NCI-H2227 (cell line): ENCODE results near the gene UBL7.

ENCODE experiments used
- DNase-seq: peaks from one replicate; lab custom pipeline; 2025; ENCODE audit not compliant: unreplicated experiment; lab: John Stamatoyannopoulos, UW

UBL7 gene

DNA sequence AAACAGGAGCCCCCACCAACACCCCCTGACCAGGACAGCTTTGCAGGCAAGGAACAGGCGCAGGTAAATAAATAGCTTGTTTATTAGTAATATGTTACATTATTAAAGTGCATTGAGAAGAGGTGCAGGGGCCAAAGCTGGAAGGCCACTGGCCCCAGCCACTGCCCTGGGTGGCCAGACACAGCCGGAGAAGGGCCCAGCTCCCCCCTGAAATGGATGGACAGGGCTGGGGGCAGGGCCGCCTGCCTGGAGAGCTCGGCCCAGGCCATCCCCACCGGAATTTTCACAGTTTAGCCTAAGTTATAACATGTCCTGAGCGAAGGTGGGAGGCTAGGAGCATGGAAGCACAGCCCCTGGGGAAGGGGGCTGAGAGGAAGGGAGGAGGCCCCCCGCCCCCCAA is 51.7 kb downstream of the UBL7 start:
- DNase-seq, result no peak

DNA sequence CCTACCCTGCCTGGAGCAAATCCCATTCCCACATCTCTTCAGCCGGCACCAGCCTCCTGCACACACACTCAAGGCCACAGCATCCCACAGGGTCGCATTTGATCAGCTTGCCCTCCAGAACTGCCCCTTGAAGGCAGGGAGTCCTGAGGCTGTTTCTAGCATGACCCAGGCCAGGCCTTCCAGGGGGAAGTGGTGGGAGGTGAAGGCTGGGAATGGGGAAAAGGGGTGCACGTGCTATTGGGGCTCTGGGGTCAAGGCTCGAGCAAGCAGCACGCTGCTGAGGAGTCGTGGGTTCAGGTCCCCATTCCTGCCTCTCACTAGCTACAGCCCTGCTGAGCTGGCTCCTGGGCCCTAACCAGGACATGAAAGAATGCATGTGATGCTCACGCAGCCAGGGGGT is 52.1 kb downstream of the UBL7 start:
- no peak for DNase-seq

DNA sequence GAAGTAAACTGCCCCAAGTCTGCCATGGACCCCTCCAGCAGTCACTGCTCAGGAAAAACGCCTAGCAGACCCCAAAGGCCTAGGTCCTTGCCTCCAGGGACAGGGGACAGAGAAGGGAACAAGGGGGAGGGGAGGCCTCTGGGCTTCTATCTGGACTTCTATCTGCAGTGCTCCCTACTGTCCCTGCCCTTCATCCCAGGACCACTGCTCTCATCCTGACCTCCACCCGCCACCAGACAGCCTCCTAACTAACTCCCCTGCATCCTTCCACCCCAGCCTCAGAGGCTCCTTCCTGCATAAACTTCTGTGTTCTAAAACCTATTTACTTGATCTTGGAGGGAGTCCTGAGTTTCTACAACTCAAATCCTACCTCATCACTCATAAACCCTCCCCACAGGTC is 52.6 kb downstream of the UBL7 start:
- no peak for DNase-seq

DNA sequence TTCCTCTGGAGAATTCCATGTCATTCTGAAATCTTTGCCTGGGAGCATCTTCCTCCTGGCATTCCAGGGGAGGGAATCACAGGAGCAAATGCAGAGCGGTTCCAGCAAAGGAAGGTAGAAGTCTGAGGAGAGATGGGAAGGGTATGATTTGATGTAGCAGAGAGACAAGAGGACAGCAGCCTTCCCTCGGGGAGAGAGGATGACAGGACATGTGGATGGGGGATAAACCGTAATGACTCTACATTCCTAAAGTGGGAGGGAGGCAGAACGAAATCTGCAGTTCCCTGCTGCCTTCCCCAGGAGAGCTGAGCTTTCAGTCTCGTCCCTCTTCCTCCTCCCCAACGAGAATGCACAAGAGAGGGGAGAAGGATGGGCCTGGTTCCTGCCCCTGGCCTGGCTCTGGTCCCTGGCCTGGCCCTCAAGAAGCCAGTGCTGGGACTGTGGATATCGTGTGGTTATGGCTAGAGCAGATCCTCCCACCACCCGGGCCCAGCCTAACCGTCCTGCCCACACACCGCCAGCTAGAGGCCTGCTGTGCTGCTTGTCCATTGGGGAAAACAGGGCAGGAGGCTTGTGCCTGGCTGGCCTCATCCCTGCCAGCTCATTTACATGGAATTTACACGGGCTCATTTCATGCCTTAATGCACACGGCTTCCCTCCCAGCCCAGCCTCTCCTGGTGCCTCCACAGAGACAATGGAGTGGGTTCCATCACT is 53.8 kb downstream of the UBL7 start:
- peak; percentile 8 for DNase-seq

DNA sequence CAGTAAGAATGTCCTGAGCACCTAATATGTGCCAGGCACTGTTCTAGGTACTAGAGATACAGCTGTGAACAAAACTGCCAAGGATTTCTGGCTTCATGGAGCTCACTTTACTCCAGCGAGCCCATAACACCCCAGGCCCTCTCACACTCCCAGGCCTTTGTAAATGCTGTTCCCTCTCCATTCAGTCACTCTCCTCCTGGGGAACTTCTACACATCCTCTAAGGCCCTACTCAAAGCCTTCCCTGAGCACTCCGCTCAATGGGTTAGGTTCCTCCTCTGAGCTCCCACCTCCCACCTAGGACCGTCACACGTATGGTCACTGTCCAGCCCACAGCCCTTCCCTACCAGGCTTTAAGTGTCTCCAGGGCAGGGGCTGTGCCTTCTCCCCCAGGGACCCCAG is 54.4 kb downstream of the UBL7 start:
- DNase-seq, result no peak

DNA sequence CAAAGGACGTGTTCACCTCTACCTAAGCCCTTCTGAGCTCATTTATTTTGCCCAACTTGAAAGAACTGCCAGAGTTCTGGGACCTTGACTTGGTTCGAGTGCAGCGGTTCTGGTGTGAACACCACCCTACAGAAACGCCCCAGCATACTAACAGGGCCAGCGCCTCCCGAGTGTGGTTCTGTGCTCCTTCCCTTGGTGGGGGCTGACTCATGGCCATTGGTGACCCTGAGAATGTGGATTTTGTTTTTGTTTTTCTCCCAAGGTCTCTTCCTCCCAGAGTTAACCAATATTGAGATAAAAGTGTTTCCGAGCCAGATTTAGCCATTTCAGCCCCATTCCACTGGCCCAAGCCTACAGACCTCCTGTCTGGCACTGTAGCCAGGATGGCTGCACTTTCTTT is 55.1 kb downstream of the UBL7 start:
- no peak for DNase-seq

DNA sequence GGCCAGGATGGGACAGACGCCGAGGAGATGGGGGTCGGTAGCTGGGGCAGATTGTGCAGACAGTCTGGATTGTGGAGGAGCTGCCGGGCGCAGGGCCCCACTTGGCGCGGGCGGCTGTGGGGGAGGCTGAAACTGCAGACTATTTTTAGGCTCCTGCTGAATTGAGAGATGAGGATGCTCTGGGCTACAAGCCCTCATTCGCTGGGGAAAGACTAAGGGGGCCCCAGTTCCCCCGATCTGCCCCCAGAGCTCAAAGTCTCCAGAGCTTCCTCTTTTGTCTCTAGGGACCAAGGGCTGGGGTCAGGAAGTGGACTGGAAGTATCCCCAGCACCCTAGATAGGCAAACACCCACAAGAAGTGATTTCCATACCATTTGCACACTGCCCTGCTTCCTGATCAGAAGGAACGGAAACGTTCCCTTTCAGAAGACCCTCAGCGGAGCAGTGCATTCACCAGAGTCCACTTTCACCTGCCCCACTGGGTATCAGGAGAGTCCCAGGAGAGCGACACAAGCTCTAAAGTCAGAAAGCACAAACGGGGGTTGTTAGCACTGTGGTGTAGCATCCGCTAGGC is 56.9 kb downstream of the UBL7 start:
- DNase-seq, result no peak

DNA sequence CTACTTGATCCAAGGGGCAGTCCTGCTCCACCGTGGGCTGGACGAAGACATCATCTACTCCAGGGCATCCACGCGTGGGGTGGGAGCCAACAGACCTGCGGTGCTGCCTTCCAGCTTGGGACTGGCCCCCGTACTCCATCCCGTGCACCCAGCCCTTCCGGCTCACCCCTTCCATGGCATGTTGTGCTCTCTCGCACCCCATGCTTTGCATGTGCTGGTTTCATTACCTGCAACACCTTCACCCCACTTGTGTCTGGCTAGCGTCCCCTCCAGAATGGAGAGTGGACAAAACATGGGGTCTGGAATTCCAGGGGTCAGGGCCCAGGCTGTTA is 57.4 kb downstream of the UBL7 start:
- DNase-seq, result no peak

DNA sequence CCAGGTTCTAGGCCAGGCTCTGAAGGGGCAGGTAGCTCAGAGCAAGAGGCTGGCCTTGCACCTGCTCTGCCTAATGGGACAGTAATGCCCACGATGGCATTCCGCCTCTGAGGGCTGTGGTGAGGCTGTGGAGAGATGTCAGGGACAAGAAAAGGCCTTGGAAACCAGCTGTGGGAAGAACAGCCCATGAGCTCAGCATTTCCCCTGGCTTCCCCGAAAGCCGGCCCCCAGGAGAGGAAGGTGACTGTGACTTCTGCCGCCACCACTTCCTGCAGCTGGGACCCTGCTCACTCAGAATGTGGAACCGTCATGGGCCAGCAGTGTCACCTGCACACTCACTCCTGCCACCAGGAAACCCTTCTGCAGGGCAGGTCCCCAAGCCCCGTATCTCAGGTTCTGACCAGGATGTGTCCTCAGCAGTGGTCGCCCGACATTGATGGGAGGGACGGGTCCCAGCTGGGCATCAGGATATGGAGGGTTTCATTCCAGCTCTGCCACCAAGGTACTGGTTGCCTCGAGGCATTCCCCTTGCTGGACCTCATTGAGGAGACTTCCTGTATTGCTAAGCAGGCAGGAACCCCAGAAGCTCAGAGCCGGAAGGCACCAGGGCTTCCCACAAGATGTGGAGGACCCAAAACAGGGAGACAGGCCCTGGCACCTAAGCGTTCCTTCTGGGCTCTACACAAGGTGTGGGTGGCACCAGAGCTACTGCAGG is 57.9 kb downstream of the UBL7 start:
- DNase-seq, result no peak

DNA sequence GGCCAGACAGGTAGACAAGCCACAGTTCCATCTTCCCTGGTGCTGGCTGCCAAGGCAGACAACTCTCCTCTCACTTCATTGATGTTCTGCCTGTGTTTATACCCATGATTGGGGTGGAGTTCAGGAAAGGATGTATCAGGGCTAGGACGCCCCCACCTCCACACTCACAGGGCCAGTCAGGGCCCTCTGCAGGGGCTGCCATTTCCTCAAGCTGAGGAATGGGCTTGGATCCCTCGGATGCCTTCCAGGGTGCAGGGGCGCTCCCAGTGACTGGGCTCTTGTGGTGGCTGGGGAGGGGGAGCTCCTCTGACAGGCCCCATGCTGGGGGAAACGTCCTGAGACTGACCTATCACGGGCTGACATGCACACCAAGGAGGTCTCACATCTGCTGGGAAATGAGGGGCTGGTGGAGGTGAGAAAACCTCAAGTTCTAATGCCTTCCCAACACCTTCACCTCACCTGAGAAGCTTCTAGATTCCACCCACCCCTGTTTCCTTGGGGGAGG is 58.6 kb downstream of the UBL7 start:
- DNase-seq, result no peak

DNA sequence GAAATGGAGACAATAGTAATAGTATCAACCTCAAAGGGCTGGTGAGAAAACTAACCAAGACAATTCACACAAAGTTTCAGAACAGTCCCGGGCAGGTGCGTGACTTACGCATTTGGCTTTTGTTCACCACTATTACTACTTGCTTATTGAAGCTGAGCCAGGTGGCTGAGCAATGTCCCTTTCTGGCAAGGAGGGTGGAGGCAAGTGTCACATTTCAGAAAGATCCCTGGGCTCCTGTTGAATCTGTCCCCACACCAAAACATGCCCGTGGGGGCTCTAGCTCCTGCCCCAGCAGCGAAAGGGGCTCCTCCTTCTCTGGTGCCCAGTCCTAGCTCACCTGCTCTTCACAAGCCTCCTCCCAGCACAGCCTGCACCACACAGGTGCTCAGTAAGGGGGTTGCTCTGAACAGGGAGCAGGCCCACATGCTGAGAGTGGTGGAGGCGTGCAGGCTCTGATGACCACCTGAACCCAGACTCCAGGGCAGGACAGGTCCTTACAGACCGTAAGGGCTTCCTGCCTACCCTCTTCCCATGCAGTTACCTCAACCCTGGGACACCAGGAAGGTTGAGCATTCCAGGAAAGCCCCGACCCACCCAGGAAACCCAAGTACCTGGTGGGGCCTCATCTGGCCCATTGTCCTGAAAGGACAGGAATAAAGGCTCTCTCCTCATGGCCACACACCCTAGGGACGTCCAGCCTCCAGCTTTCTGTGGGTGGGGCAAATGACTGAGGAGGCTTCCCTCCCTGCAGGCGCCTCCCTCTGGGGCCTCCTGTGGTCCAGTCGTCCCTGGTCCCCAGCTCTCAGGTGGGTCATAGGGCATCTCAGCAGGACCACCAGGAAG is 59.8 kb downstream of the UBL7 start:
- DNase-seq, result no peak

DNA sequence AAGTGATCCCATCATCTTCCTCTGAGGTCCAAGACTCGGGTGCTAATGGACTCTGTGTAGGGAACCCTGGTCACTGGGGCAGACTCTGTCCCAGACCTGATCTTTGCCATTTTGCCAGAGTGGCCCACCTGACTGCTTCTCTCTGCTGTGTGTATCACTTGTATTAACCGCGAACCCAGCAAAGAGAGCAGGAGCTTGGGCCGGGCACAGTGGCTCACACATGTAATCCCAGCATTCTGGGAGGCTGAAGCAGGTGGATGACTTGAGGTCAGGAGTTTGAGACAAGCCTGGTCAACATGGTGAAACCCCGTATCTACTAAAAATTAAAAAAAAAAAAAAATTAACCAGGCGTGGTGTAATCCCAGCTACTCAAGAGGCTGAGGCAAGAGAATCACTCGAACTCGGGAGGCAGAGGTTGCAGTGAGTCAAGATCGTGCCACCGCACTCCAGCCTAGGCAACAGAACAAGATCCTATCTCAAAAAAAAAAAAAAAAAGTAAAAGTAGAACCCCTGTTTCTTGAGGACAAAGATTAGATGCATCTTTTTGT is 60.6 kb downstream of the UBL7 start:
- no peak for DNase-seq

DNA sequence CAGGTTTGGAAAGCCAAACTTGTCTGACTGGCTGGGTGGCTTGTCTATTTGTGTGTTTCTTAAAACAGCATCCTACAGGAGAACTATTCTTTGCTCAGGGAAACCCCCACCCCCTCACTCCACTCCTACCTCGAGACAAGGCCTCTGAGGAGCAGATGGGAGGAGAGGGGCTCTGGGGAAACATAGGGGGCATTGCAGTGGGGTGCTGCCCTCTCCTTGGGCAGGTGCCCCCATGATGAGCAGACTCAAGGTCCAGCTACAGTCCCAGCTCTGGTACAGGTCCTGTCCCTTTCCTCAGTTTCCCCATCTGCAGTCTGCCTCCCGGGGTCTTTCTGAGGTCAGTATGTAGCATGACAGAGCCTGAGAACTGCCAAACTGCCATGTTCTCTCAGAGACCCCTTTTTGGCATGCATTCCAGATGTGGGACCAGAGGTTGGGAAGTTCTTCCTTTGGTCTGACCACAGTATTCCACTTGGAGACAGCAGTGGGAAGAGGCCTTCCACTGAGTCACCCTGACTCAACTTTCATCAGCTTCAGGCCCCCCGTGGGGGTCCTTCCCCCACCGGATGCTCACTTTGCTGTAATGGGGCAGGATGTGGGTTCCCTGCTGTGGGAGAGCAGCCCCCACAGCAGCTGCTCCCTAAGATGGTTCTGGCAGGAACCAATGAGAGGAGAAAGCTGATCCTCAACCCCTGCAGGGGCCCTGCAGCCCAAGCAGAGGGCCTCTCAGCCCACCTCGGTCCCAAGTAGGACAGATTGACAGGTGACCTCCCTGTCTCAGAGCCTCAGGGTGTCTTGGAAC is 61.2 kb downstream of the UBL7 start:
- no peak for DNase-seq

DNA sequence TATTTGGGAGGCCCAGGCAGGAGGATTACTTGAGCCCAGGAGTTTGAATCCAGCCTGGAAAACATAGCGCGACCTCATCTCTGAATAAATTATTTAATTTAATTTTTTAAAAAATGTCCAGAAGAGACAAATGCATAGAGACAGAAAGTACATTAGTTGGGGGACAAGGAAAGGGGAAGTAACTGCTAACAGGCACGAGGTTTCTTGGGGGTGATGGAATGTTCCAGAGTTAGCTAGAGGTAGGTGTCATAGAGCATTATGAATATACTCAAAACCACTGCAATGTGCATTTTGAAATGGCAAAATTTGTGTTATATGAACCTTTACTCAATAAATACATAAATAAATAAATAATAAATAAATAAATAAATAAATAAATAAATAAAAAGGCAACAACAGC is 61.9 kb downstream of the UBL7 start:
- no peak for DNase-seq

DNA sequence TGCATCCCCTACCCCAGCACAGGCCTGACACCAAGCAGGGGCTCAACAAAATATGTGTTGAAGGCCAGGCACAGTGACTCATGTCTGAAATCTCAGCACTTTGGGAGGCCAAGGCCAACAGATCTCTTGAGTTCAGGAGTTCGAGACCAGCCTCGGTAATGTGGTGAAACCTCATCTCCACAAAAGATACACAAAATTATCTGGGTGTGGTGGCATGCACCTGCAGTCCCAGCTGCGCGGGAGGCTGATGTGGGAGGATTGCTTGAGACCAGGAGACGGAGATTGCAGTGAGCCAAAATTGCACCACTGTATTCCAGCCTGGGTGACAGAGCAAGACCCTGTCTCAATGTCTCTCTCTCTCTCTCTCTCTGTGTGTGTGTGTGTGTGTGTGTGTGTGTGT is 62.8 kb downstream of the UBL7 start:
- no peak for DNase-seq

DNA sequence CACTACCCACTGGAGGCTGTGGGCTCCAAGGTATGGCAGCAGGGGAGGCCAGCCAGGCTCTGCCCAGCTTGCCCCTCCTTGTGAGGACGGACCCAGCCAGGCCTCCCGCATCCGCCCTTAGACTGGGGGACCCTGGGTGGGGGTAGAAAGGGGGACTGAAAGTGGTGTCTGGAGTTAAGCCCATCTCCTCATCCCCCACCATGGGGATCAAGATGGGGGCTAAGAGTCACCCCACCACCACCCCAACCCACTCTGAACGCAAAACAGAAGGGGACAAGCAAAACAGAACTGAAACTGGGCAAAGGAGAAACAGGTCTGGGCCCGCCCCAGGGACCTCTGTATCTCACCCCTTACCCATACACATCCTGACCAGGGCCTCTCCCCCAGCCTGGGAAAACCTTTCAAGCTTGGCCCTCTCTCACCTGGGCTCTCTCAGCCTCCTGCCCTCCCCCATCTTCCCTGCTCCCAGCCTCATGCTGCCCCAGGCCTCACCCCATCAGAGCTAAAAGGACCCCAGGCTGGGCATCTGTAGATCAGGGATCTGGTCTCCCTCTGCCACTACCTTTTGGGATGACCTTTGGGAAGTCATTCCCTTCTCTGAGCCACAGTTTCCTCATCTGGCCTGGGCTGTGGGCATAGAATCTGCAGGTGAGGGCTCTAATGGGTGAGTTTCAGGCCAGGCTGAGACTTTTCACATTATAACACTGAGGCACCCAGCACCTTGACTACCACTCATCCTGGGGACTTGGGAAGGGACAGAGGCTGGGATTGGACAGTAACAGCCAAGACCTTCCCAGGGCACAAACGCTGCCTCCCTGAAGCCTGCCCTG is 63.5 kb downstream of the UBL7 start:
- no peak for DNase-seq

DNA sequence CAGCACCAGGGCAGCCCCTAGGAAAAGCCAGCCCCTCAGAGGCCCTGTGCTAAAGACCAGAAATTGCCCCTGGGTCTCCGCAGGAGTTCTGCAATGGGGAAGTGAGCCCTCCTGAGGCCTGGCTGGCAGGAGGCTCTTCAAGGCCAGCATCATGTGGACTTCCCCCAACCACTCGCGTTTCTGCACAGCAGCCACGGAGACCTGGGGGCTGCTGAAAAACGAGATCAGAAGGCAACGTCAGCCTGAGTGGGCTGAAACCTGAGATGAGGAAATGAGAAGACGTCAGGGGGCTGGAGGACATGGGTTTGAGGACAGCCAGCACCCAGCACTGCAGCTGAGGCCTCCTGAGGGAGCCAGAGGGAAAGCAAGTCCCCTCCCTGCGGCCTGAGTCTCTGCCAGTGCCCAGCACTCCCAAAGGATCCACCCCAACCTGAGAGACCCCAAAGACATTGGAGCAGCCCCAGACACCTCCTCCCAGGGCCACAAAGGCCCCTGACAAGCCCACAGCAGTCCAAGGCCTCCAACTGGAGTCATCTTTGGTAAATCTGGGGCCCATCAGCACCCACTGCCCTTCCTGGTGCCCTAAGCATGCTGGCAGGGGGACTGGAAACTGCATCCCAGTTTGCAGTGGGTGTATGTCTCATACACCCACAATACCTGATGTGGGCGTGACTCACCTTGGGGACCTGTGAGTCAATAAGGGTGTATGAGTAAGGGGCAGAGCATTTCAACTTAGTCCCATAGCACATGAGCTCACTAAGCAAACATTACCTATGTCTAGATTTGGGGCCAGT is 64.3 kb downstream of the UBL7 start:
- DNase-seq, result no peak

DNA sequence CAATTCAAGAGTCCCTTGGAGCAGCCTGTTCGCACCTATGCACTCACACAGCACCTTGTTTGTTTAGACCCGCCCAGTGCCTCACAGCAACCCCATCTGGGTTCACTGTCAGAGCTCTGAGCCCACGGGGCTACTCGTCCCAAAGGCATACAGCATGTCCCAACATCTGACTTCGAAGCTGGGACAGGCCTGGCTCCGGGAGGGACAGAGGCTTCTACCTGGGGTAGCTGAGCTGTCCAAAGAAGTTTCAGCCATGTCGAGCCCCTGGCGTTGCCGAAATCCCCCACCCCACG is 64.9 kb downstream of the UBL7 start:
- no peak for DNase-seq
